ENCODE results near the gene IRF2BP2.

The IRF2BP2 gene

DNA sequence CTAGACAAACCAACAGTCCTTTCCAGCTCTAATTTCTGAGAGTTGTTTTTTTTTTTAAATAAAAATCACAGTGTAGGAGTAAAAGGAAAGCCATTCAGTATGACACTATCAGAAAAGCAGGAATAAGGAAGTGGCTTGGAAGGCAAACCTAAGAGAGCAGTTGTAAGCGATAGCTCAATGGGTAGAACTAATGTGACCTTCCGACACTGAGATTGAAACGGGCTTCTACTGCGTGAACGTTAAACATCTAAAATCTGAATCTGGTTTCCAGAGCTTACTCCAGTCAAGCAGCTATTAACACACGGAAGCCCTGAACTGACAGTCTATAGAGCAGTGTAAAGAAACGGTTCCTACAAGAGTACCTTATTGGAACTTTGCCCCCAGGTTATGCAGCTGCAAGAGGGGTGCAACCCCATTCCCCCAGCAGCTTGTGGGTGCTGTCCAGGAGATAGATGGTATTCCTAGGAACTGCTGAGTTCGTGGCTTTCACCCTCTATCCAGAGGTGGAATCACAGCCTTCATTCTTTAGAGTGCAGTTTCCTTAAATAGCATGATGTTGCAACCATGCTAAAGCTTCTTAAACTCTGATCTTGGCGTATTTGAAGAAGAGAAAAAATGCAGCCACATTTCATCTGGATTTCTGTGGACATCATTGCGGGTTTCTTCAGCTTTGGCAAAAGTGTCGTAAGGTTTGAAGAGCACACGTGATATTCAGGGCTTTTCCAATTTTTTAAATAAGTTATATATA, 3.3 kb upstream of the IRF2BP2 start (continued):
- TF ChIP-seq, protein P1, sequence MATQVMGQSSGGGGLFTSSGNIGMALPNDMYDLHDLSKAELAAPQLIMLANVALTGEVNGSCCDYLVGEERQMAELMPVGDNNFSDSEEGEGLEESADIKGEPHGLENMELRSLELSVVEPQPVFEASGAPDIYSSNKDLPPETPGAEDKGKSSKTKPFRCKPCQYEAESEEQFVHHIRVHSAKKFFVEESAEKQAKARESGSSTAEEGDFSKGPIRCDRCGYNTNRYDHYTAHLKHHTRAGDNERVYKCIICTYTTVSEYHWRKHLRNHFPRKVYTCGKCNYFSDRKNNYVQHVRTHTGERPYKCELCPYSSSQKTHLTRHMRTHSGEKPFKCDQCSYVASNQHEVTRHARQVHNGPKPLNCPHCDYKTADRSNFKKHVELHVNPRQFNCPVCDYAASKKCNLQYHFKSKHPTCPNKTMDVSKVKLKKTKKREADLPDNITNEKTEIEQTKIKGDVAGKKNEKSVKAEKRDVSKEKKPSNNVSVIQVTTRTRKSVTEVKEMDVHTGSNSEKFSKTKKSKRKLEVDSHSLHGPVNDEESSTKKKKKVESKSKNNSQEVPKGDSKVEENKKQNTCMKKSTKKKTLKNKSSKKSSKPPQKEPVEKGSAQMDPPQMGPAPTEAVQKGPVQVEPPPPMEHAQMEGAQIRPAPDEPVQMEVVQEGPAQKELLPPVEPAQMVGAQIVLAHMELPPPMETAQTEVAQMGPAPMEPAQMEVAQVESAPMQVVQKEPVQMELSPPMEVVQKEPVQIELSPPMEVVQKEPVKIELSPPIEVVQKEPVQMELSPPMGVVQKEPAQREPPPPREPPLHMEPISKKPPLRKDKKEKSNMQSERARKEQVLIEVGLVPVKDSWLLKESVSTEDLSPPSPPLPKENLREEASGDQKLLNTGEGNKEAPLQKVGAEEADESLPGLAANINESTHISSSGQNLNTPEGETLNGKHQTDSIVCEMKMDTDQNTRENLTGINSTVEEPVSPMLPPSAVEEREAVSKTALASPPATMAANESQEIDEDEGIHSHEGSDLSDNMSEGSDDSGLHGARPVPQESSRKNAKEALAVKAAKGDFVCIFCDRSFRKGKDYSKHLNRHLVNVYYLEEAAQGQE (tag by site-specific recombination; IDR thresholded peaks at IDR 0.05) = peak; percentile 81
- TF ChIP-seq ZNF148 (tag by site-specific recombination; IDR thresholded peaks at IDR 0.05; ENCODE audit: borderline replicate concordance) = no peak

- ChIA-PET POLR2A (interaction anchor here (0.6 to 6.7 kb wide), 30 partner anchors 8 to 471 kb away, joined by 3 to 135 read pairs (median 4); no protein-coding TSS in a partner anchor), CTCF (interaction anchor here (0.6 to 3.9 kb wide), 22 partner anchors 9 to 474 kb away, joined by 3 to 34 read pairs (median 4); no protein-coding TSS in a partner anchor)
- peak overlapping the region; percentile 96 for H3K27ac ChIP-seq (ENCODE audit: extremely low read depth, low read depth, low read length)
- peak overlapping the region; percentile 25 for H3K4me3 ChIP-seq (ENCODE audit: low read depth, low read length)
- peaks cover 25% of the 10 kb centered on the region for H3K4me1 ChIP-seq (ENCODE audit: control insufficient read depth, insufficient read depth, low read length)
- no peaks in the 10 kb centered on the region for H3K9me3 ChIP-seq (ENCODE audit: control insufficient read depth, insufficient read depth, low read depth, low read length)
- H3K36me3 ChIP-seq (ENCODE audit: control insufficient read depth in 2 of 2, insufficient read depth in 1 of 2, low read length in 2 of 2) = peaks cover 0 to 11% of the 10 kb centered on the region in 2 experiments; a peak in 2 of 3 replicates
- no peak for TF ChIP-seq ZNF837 (tag by site-specific recombination; IDR thresholded peaks at IDR 0.05)
- TF ChIP-seq MEIS1 (CRISPR knock-in tag; IDR thresholded peaks at IDR 0.05; ENCODE audit: borderline replicate concordance) = peak; percentile 67; the same call in 1 of the 2 replicates
- no peak; the same call in 1 of the 2 replicates for TF ChIP-seq ZNF664 (tag by site-specific recombination; IDR thresholded peaks at IDR 0.05)
- TF ChIP-seq, protein P2, sequence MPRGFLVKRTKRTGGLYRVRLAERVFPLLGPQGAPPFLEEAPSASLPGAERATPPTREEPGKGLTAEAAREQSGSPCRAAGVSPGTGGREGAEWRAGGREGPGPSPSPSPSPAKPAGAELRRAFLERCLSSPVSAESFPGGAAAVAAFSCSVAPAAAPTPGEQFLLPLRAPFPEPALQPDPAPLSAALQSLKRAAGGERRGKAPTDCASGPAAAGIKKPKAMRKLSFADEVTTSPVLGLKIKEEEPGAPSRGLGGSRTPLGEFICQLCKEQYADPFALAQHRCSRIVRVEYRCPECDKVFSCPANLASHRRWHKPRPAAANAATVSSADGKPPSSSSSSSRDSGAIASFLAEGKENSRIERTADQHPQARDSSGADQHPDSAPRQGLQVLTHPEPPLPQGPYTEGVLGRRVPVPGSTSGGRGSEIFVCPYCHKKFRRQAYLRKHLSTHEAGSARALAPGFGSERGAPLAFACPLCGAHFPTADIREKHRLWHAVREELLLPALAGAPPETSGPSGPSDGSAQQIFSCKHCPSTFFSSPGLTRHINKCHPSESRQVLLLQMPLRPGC (tag by site-specific recombination; IDR thresholded peaks at IDR 0.05) = peak; percentile 96
- no peak for TF ChIP-seq ZNF37A (tag by site-specific recombination; IDR thresholded peaks at IDR 0.05)
- peak; percentile 100 for TF ChIP-seq SP7 (tag by site-specific recombination; IDR thresholded peaks at IDR 0.05)
- TF ChIP-seq, protein P3, sequence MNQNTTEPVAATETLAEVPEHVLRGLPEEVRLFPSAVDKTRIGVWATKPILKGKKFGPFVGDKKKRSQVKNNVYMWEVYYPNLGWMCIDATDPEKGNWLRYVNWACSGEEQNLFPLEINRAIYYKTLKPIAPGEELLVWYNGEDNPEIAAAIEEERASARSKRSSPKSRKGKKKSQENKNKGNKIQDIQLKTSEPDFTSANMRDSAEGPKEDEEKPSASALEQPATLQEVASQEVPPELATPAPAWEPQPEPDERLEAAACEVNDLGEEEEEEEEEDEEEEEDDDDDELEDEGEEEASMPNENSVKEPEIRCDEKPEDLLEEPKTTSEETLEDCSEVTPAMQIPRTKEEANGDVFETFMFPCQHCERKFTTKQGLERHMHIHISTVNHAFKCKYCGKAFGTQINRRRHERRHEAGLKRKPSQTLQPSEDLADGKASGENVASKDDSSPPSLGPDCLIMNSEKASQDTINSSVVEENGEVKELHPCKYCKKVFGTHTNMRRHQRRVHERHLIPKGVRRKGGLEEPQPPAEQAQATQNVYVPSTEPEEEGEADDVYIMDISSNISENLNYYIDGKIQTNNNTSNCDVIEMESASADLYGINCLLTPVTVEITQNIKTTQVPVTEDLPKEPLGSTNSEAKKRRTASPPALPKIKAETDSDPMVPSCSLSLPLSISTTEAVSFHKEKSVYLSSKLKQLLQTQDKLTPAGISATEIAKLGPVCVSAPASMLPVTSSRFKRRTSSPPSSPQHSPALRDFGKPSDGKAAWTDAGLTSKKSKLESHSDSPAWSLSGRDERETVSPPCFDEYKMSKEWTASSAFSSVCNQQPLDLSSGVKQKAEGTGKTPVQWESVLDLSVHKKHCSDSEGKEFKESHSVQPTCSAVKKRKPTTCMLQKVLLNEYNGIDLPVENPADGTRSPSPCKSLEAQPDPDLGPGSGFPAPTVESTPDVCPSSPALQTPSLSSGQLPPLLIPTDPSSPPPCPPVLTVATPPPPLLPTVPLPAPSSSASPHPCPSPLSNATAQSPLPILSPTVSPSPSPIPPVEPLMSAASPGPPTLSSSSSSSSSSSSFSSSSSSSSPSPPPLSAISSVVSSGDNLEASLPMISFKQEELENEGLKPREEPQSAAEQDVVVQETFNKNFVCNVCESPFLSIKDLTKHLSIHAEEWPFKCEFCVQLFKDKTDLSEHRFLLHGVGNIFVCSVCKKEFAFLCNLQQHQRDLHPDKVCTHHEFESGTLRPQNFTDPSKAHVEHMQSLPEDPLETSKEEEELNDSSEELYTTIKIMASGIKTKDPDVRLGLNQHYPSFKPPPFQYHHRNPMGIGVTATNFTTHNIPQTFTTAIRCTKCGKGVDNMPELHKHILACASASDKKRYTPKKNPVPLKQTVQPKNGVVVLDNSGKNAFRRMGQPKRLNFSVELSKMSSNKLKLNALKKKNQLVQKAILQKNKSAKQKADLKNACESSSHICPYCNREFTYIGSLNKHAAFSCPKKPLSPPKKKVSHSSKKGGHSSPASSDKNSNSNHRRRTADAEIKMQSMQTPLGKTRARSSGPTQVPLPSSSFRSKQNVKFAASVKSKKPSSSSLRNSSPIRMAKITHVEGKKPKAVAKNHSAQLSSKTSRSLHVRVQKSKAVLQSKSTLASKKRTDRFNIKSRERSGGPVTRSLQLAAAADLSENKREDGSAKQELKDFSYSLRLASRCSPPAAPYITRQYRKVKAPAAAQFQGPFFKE (tag by site-specific recombination; IDR thresholded peaks at IDR 0.05; ENCODE audit: borderline replicate concordance) = no peak
- TF ChIP-seq ZNF18 (tag by site-specific recombination; IDR thresholded peaks at IDR 0.05) = 0 out of 2 replicates have a peak, but pooled peaks have one; percentile 43
- TF ChIP-seq HIC1 (tag by site-specific recombination; IDR thresholded peaks at IDR 0.05) = peak; percentile 89
- no peak for TF ChIP-seq ZNF596 (tag by site-specific recombination; IDR thresholded peaks at IDR 0.05)
- no peak for TF ChIP-seq ZNF777 (tag by site-specific recombination; IDR thresholded peaks at IDR 0.05; ENCODE audit: borderline replicate concordance)
- peak; percentile 76; the same call in 1 of the 2 replicates for TF ChIP-seq ZNF391 (tag by site-specific recombination; IDR thresholded peaks at IDR 0.05; ENCODE audit: borderline replicate concordance, low read depth)
Observed at GRCh38 chr1:234612352-234613127, 2.6 kb upstream of the IRF2BP2 start.

Measured in HEK293 (cell line).